Ishikawa (cell line): ENCODE measurements around the gene MUC2.

Source experiments
- CEBPB ChIP-seq: IDR thresholded peaks from 2 replicates; pipeline ENCODE4 v1.6.1; 2012
- CREB1 ChIP-seq: IDR thresholded peaks from 2 replicates; pipeline ENCODE4 v1.6.1; 2012; ENCODE audit warnings: low read depth
- EGR1 ChIP-seq: IDR thresholded peaks from 2 replicates; pipeline ENCODE4 v1.6.1; 2012
- EP300 ChIP-seq: IDR thresholded peaks from 2 replicates; pipeline ENCODE4 v1.6.1; 2012; ENCODE audit warnings: borderline replicate concordance
- FOXM1 ChIP-seq: IDR thresholded peaks from 2 replicates; pipeline ENCODE4 v1.6.1; 2012; ENCODE audit warnings: low read depth, borderline replicate concordance
- MAX ChIP-seq: IDR thresholded peaks from 2 replicates; pipeline ENCODE4 v1.6.1; 2012
- NFIC ChIP-seq: IDR thresholded peaks from 2 replicates; pipeline ENCODE4 v1.6.1; 2012
- RAD21 ChIP-seq: IDR thresholded peaks from 2 replicates; pipeline ENCODE4 v1.6.1; 2012; ENCODE audit warnings: low read depth
- REST ChIP-seq: IDR thresholded peaks from 2 replicates; pipeline ENCODE4 v1.6.1; 2012; ENCODE audit warnings: low read depth, mild to moderate bottlenecking
- TAF1 ChIP-seq: IDR thresholded peaks from 2 replicates; pipeline ENCODE4 v1.6.1; 2012; ENCODE audit warnings: low read depth, mild to moderate bottlenecking
- TCF12 ChIP-seq: IDR thresholded peaks from 2 replicates; pipeline ENCODE4 v1.6.1; 2012; ENCODE audit warnings: low read depth
- TEAD4 ChIP-seq: IDR thresholded peaks from 2 replicates; pipeline ENCODE4 v1.6.1; 2012
- USF1 ChIP-seq: IDR thresholded peaks from 2 replicates; pipeline ENCODE4 v1.6.1; 2012
- YY1 ChIP-seq: IDR thresholded peaks from 2 replicates; pipeline ENCODE4 v1.6.1; 2012; ENCODE audit warnings: low read depth
- ZBTB7A ChIP-seq: IDR thresholded peaks from 2 replicates; pipeline ENCODE4 v1.6.1; 2012; ENCODE audit warnings: low read depth

Gene MUC2

GRCh38 chr11:1033016-1033798 lies 41.5 kb upstream of the MUC2 start:
- TF ChIP-seq CREB1 (no peak), ZBTB7A (0 out of 2 replicates have a peak, but pooled peaks have one; percentile 32), YY1 (no peak), EGR1 (no peak), RAD21 (no peak), FOXM1 (no peak), REST (no peak), MAX (no peak)

GRCh38 chr11:1034001-1034400 lies 40.7 kb upstream of the MUC2 start:
- TF ChIP-seq EGR1 (no peak), REST (no peak), TEAD4 (no peak), RAD21 (no peak), TCF12 (no peak), CEBPB (no peak), USF1 (no peak), FOXM1 (no peak), YY1 (no peak), TAF1 (no peak)

GRCh38 chr11:1034456-1035295 lies 40.0 kb upstream of the MUC2 start:
- no peak for TF ChIP-seq CREB1

GRCh38 chr11:1035577-1036283 lies 38.9 kb upstream of the MUC2 start:
- no peak for TF ChIP-seq CREB1
- TF ChIP-seq TCF12: no peak
- TF ChIP-seq EGR1: no peak
- no peak for TF ChIP-seq USF1
- TF ChIP-seq REST: no peak
- no peak for TF ChIP-seq TAF1
- no peak for TF ChIP-seq YY1
- no peak for TF ChIP-seq FOXM1
- no peak for TF ChIP-seq ZBTB7A
- no peak for TF ChIP-seq TEAD4
- no peak for TF ChIP-seq NFIC
- no peak for TF ChIP-seq RAD21
- TF ChIP-seq CEBPB: no peak
- no peak for TF ChIP-seq MAX
- TF ChIP-seq EP300: no peak
